ENCODE data around the gene LSAMP.

DNA sequence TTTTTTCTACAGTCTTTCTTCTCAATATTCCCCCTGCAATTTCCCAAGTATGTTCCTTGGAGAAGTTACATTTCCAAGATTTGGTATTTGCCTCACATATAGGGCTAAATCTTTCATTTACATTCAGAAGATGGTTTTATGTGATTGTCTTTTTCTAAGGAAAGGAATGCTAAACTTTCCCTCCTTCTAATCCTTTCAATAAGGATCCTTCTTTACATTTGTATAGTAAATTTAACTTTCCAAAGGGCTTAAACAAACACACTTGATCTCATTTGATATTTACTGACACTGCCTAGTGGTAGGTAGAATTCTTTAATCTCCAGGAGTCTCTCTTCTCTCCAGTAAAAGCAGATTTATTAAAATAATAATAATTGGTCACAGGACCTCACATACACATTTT, 185.3 kb downstream of the LSAMP start:
- TF ChIP-seq CTCF (IDR thresholded peaks at IDR 0.05; ENCODE audit: insufficient read depth, low read length, poor library complexity, severe bottlenecking) (no peak), EZH2phosphoT487 (conservative IDR thresholded peaks at IDR 0.05; ENCODE audit: low read length) (no peak)
